OCI-LY7 (cell line): Measurements from ENCODE around the gene FGR.

ENCODE experiments used
- EZH2phosphoT487 ChIP-seq: fragments of 200-600 bp; sonication (generic); IDR thresholded peaks from 2 replicates; pipeline ENCODE4 v1.6.1; 2018; ENCODE audit warnings: low read depth, borderline replicate concordance, mild to moderate bottlenecking, mixed run types, antibody characterized with exemption, low read length, moderate library complexity, mixed read lengths
- TF ChIP-seq, protein P1 (sequence below): fragments of 200-600 bp; sonication (generic); conservative IDR thresholded peaks from 2 replicates; pipeline ENCODE4 v1.5.1; 2014; ENCODE audit warnings: mild to moderate bottlenecking, antibody characterized with exemption, low read length, moderate library complexity, mixed read lengths

- TF ChIP-seq, protein P1, sequence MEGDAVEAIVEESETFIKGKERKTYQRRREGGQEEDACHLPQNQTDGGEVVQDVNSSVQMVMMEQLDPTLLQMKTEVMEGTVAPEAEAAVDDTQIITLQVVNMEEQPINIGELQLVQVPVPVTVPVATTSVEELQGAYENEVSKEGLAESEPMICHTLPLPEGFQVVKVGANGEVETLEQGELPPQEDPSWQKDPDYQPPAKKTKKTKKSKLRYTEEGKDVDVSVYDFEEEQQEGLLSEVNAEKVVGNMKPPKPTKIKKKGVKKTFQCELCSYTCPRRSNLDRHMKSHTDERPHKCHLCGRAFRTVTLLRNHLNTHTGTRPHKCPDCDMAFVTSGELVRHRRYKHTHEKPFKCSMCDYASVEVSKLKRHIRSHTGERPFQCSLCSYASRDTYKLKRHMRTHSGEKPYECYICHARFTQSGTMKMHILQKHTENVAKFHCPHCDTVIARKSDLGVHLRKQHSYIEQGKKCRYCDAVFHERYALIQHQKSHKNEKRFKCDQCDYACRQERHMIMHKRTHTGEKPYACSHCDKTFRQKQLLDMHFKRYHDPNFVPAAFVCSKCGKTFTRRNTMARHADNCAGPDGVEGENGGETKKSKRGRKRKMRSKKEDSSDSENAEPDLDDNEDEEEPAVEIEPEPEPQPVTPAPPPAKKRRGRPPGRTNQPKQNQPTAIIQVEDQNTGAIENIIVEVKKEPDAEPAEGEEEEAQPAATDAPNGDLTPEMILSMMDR: no peak
- TF ChIP-seq EZH2phosphoT487: no peak
These were observed 59.1 kb downstream of the FGR start for GRCh38 chr1:27575840-27576331.
